Liver (tissue), 9 donors: ENCODE results near the gene B4GALNT3. TPM values are rescaled to one million over a fixed set of nuclear protein-coding genes. Genes with fewer than 3 reads are reported as not detected.

Experiments
- DNase-seq: peaks from one replicate; pipeline ENCODE4 v3.0.0-alpha.2; 2017; ENCODE audit warnings: low spot score
- H3K27ac ChIP-seq, 2 donors: one replicate each; pipeline ENCODE4 v1.7.0; 2013; ENCODE audit warnings: inconsistent platforms in 2 of 2, low read length in 2 of 2, control low read depth in 1 of 2, low read depth in 1 of 2, mild to moderate bottlenecking in 1 of 2
- H3K27me3 ChIP-seq, 4 donors: one replicate each; pipeline versions ENCODE4 v1.6.1 to v1.7.0; 2013; ENCODE audit warnings: low read length in 3 of 4, inconsistent platforms in 1 of 4, mild to moderate bottlenecking in 1 of 4, moderate library complexity in 1 of 4; ENCODE audit not compliant: control insufficient read depth in 4 of 4, insufficient read depth in 4 of 4
- H3K36me3 ChIP-seq, 4 donors: one replicate each; pipeline versions ENCODE4 v1.6.1 to v1.7.0; 2013; ENCODE audit warnings: low read length in 3 of 4, mild to moderate bottlenecking in 3 of 4, low read depth in 1 of 4, moderate library complexity in 1 of 4; ENCODE audit not compliant: control insufficient read depth in 4 of 4, insufficient read depth in 3 of 4
- H3K4me1 ChIP-seq, 4 donors: one replicate each; pipeline versions ENCODE4 v1.6.1 to v1.7.0; 2013; ENCODE audit warnings: low read length in 3 of 4, mild to moderate bottlenecking in 3 of 4, moderate library complexity in 1 of 4; ENCODE audit not compliant: control insufficient read depth in 4 of 4, insufficient read depth in 4 of 4
- H3K4me3 ChIP-seq, 3 donors: one replicate each; pipeline versions ENCODE4 v1.6.1 to v1.7.0; 2013; ENCODE audit warnings: low read length in 3 of 3, control low read depth in 1 of 3, low read depth in 1 of 3, mild to moderate bottlenecking in 1 of 3
- H3K9ac ChIP-seq, 2 donors: one replicate each; pipeline ENCODE4 v1.7.0; 2013; ENCODE audit warnings: low read length in 2 of 2, mild to moderate bottlenecking in 2 of 2, moderate library complexity in 2 of 2, control low read depth in 1 of 2, low read depth in 1 of 2
- H3K9me3 ChIP-seq, 4 donors: one replicate each; pipeline versions ENCODE4 v1.6.1 to v1.7.0; 2013; ENCODE audit warnings: low read length in 3 of 4; ENCODE audit not compliant: control insufficient read depth in 4 of 4
- ATF3 ChIP-seq: IDR thresholded peaks from 2 replicates; pipeline ENCODE4 v1.6.1; 2016; ENCODE audit warnings: antibody characterized with exemption
- CTCF ChIP-seq: fragments of 150-350 bp; IDR thresholded peaks from 2 replicates; pipeline ENCODE4 v1.5.1; 2017; ENCODE audit warnings: improper control_type of control experiment, low read depth, low read length; ENCODE audit not compliant: missing input control
- EGR1 ChIP-seq, 2 donors: IDR thresholded peaks; 2 replicates each; pipeline ENCODE4 v1.6.1; 2016 to 2018; ENCODE audit warnings: antibody characterized with exemption in 2 of 2, low read depth in 2 of 2
- FOXA1 ChIP-seq: IDR thresholded peaks from 2 replicates; pipeline ENCODE4 v1.6.1; 2016; ENCODE audit warnings: antibody characterized with exemption
- FOXA2 ChIP-seq: IDR thresholded peaks from 2 replicates; pipeline ENCODE4 v1.6.1; 2016; ENCODE audit warnings: antibody characterized with exemption
- GABPA ChIP-seq, 2 donors: IDR thresholded peaks in 1 of 2; conservative IDR thresholded peaks in 1 of 2; 2 replicates each; pipeline ENCODE4 v1.6.1; 2016; ENCODE audit warnings: antibody characterized with exemption in 2 of 2, mild to moderate bottlenecking in 1 of 2, moderate library complexity in 1 of 2
- HNF4A ChIP-seq, 2 donors: conservative IDR thresholded peaks; 2 replicates each; pipeline ENCODE4 v1.6.1; 2016; ENCODE audit warnings: antibody characterized with exemption in 2 of 2, mild to moderate bottlenecking in 2 of 2
- HNF4G ChIP-seq: IDR thresholded peaks from 2 replicates; pipeline ENCODE4 v1.6.1; 2016; ENCODE audit warnings: antibody characterized with exemption
- JUND ChIP-seq, 2 donors: IDR thresholded peaks; 2 replicates each; pipeline ENCODE4 v1.6.1; 2016; ENCODE audit warnings: antibody characterized with exemption in 2 of 2
- MAX ChIP-seq: IDR thresholded peaks from 2 replicates; pipeline ENCODE4 v1.6.1; 2016; ENCODE audit warnings: antibody characterized with exemption
- NR2F2 ChIP-seq: IDR thresholded peaks from 2 replicates; pipeline ENCODE4 v1.6.1; 2016; ENCODE audit warnings: antibody characterized with exemption
- RAD21 ChIP-seq, 2 donors: IDR thresholded peaks; 2 replicates each; pipeline ENCODE4 v1.6.1; 2016; ENCODE audit warnings: antibody characterized with exemption in 2 of 2, mild to moderate bottlenecking in 2 of 2
- REST ChIP-seq: IDR thresholded peaks from 2 replicates; pipeline ENCODE4 v1.6.1; 2016; ENCODE audit warnings: antibody characterized with exemption, mild to moderate bottlenecking
- RXRA ChIP-seq, 2 donors: IDR thresholded peaks; 2 replicates each; pipeline ENCODE4 v1.6.1; 2017 to 2018; ENCODE audit warnings: antibody characterized with exemption in 2 of 2, mild to moderate bottlenecking in 1 of 2
- SP1 ChIP-seq: IDR thresholded peaks from 2 replicates; pipeline ENCODE4 v1.6.1; 2018; ENCODE audit warnings: antibody characterized with exemption, mild to moderate bottlenecking
- TAF1 ChIP-seq: conservative IDR thresholded peaks from 2 replicates; pipeline ENCODE4 v1.6.1; 2016; ENCODE audit warnings: antibody characterized with exemption, mild to moderate bottlenecking
- YY1 ChIP-seq: IDR thresholded peaks from 2 replicates; pipeline ENCODE4 v1.6.1; 2016; ENCODE audit warnings: antibody characterized with exemption, mild to moderate bottlenecking
- ZBTB33 ChIP-seq: IDR thresholded peaks from 2 replicates; pipeline ENCODE4 v1.6.1; 2016; ENCODE audit warnings: antibody characterized with exemption
- whole genome bisulfite sequencing: extraction: QIAGEN DNeasy Blood & Tissue Kit; methylation state at CpG from one replicate; pipeline ENCODE4 v1.1.7; 2013; 5-methylcytosine and 5-hydroxymethylcytosine counted together
- polyA plus RNA-seq, 2 donors: library from polyadenylated mRNA; stranded (reverse) in 1 of 2; unstranded in 1 of 2; fragments of 200-250 nt in 1 of 2; fragments of >200 nt in 1 of 2; fragmentation: Nextera tagmentation in 1 of 2; extraction: Ambion mirVana in 1 of 2; gene quantifications; one replicate each; pipeline versions ENCODE4 v1.2.1 to v1.2.3, GENCODE V29; 2013 to 2015
- total RNA-seq, 2 donors: library from RNA; depleted of rRNA; stranded (reverse); fragments of >200 nt; gene quantifications; one replicate each; pipeline ENCODE4 v1.2.3, GENCODE V29; 2014
- donor health status: healthy.
- donor health status: healthy.
- donor health status: healthy.
- donor health status: healthy.
- donor health status: healthy.

The B4GALNT3 gene
- total and polyA plus RNA-seq, 4 donors = 0.09 to 0.25 (median 0.14) TPM; not detected in 1

GRCh38 chr12:513446-513845 lies 53.7 kb downstream of the B4GALNT3 start:
- Histone ChIP-seq H3K9ac (no peak overlapping the region), H3K9me3 (no peaks in the 10 kb centered on the region), H3K36me3 (no peaks in the 10 kb centered on the region), H3K4me3 (no peak overlapping the region), H3K4me1 (no peaks in the 10 kb centered on the region), H3K27ac (no peak overlapping the region), H3K27me3 (no peaks in the 10 kb centered on the region)
- no peak for TF ChIP-seq GABPA (IDR thresholded peaks at IDR 0.05 in 1 of 2, conservative IDR thresholded peaks at IDR 0.05 in 1 of 2)
- no peak for TF ChIP-seq CTCF
- no peak for TF ChIP-seq ZBTB33
- no peak for TF ChIP-seq TAF1
- TF ChIP-seq JUND (IDR thresholded peaks at IDR 0.05) = no peak
- TF ChIP-seq FOXA1 = no peak
- no peak for TF ChIP-seq EGR1 (IDR thresholded peaks at IDR 0.05; ENCODE audit: low read depth in 2 of 2)
- TF ChIP-seq FOXA2 = no peak
- no peak for TF ChIP-seq HNF4A (conservative IDR thresholded peaks at IDR 0.05)
- no peak for TF ChIP-seq MAX
- no peak for TF ChIP-seq NR2F2
- no peak for TF ChIP-seq ATF3
- no peak for TF ChIP-seq RAD21 (IDR thresholded peaks at IDR 0.05)
- no peak for TF ChIP-seq RXRA (IDR thresholded peaks at IDR 0.05)
- no peak for TF ChIP-seq HNF4G
- TF ChIP-seq YY1 = no peak
- TF ChIP-seq REST = no peak
- no peak for TF ChIP-seq SP1
- no peak for DNase-seq
- WGBS = 49% methylated on average over 7 of the region's 7 CpGs

- Histone ChIP-seq H3K4me1 (no peaks in the 10 kb centered on the region), H3K4me3 (no peak overlapping the region), H3K36me3 (no peaks in the 10 kb centered on the region), H3K9ac (no peak overlapping the region), H3K27ac (no peak overlapping the region), H3K27me3 (no peaks in the 10 kb centered on the region), H3K9me3 (no peaks in the 10 kb centered on the region)
- no peak for TF ChIP-seq CTCF
- TF ChIP-seq TAF1 = no peak
- TF ChIP-seq JUND (IDR thresholded peaks at IDR 0.05) = no peak
- no peak for TF ChIP-seq NR2F2
- no peak for TF ChIP-seq SP1
- TF ChIP-seq RAD21 (IDR thresholded peaks at IDR 0.05) = no peak
- no peak for TF ChIP-seq GABPA (IDR thresholded peaks at IDR 0.05 in 1 of 2, conservative IDR thresholded peaks at IDR 0.05 in 1 of 2)
- no peak for TF ChIP-seq ZBTB33
- no peak for TF ChIP-seq RXRA (IDR thresholded peaks at IDR 0.05)
- no peak for TF ChIP-seq HNF4G
- no peak for TF ChIP-seq MAX
- no peak for TF ChIP-seq EGR1 (IDR thresholded peaks at IDR 0.05; ENCODE audit: low read depth in 2 of 2)
- TF ChIP-seq FOXA1 = no peak
- no peak for TF ChIP-seq HNF4A (conservative IDR thresholded peaks at IDR 0.05)
- TF ChIP-seq FOXA2 = no peak
- TF ChIP-seq ATF3 = no peak
- WGBS = 81% methylated on average over 3 of the region's 3 CpGs
- no peak for DNase-seq
Observed at GRCh38 chr12:517538-517937, 57.8 kb downstream of the B4GALNT3 start.
